Limb (tissue), 2 donors: Measurements from ENCODE around the gene DAAM1.

ENCODE experiments used
- DNase-seq, 2 donors: peaks; one replicate each; pipeline ENCODE4 v3.0.0-alpha.2; 2016; ENCODE audit errors: extremely low spot score in 2 of 2

DAAM1 gene

DNA sequence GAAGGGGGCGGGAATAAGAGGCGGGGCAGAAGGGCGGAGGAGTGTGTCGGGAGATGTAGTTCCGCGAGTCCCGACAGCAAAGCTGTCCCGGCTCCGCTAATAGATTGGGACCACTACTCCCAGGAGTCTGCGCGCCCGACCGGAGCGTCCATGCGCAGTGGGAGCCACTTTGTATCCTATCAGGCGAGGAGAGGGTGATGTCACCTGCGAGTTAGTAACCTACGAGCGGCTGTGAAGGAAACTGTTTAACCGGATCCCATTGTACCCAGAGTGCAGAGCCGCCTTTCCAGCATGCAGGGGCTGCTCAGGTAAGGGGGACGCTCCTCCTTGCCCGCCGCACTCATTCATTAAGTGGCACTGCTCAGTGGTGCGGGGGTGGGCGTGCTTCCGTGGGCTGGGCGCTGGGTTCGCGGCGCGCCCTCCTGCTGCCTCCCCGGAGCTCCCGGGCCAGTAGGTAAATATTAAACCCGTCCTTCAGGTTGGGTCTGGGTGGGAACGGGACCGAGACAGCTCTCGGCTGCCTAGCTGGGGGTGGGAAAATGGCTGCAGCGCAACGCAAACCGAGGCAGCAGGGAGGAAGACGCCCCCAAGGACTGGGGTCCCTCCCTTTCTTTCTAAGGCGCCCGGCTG, at the start of gene DAAM1:
Gene DAAM1, plus strand, starts transcription at position 207 of the 630 bp plus-strand sequence. CDS start 74,811 bp downstream, outside the sequence.
- DNase-seq = peak; percentile 98 to 99

GRCh38 chr14:59139324-59139723, 49.1 kb upstream of the DAAM1 start:
- no peak for DNase-seq

DNA sequence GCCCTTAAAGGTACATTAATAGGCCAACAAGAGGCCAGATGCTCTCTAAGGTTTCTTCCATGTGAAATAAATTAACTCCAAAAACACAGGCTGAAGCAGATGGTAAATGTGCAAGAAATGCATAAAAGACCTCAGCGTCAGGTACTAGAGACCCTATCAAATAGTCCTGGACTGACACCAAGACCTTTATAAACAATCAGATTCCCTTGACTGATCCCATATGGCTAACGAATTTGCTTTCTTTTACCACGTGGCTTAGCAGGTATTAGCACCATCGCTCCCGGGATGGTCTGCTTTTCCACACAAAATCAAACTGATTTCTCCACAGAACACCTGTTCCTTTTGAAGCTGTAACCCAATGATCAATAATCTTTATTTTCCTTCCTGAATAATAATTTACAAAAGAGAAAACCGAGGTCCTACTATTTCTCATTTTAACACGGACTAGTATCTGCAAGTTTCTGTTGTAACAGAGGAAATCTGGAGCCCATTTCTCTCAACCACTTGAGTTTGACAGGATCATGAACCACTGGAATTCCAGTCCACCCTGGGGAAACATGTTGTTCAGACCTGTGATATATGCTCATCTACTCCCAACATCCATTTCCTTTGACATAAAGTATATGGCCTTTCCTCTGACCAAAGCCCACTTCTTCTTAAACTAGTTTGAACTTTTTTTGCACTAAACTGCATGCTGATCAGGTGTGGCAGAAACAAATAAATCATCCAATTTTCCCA, 48.2 kb upstream of the DAAM1 start:
- DNase-seq = no peak

GRCh38 chr14:59146484-59146883, 42.0 kb upstream of the DAAM1 start:
- no peak for DNase-seq

DNA sequence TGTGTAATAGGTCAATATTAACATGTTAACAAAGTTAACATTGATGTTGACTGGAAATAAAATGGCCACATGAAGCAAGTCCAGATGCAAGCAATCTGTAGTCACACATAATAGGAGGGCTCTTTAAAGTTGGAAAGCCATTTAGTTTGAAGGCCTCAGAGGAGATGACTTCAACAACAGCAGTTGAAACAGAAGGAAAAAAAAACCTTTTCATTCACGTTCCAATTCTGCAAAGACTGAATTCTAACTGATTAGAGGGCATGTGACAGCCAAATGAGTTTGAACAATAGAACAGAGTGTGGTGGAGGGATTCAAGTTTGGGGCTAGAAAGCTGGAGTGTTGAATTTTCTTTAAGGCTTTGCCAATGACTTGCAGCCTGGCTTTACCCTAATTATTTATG, 41.5 kb upstream of the DAAM1 start:
- DNase-seq = no peak

- DNase-seq = no peak
Measured at GRCh38 chr14:59148334-59148900, 40.0 kb upstream of the DAAM1 start.

- DNase-seq = no peak
Measured at GRCh38 chr14:59150990-59151389, 37.5 kb upstream of the DAAM1 start.

GRCh38 chr14:59154373-59154772, 34.1 kb upstream of the DAAM1 start:
- DNase-seq = no peak

DNA sequence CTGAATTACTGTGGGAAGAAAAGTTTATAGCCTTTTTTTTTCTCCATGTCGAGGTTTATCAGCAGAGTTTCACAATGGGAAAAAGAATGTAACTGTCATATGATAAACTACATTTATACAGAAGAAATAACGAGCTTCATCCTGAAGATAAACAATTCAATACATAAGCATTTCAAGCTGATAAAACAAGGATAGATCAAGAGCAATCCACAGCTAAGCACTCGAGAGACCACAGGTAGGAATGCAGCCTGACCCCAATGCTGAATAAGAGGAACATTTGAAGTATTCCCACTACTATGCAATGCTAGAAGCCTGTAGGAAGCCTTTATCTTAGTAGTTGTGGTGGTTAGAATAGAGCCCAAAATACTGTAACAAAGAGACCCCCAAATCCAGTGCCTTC, 32.6 kb upstream of the DAAM1 start:
- DNase-seq = no peak

- DNase-seq = no peak
Measured at GRCh38 chr14:59159169-59159568, 29.3 kb upstream of the DAAM1 start.

DNA sequence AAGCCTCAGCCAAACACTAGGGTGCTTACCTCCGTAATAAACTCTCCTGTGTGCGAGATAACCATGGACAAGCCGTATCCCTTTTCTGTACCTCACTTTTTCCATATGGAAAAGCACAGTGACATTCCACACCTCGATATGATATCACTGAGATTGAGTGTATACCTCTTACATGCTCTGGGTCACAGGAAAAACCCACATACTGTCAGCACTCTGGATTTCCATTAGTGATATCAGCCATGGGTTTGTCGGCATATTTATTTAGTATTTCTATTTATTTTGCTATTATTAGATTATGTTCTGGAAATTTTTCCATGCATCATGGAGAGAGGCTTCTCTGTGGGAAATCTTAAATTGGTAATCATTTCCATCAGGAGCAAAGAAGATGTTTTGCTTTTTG, 28.0 kb upstream of the DAAM1 start:
- DNase-seq = no peak

DNA sequence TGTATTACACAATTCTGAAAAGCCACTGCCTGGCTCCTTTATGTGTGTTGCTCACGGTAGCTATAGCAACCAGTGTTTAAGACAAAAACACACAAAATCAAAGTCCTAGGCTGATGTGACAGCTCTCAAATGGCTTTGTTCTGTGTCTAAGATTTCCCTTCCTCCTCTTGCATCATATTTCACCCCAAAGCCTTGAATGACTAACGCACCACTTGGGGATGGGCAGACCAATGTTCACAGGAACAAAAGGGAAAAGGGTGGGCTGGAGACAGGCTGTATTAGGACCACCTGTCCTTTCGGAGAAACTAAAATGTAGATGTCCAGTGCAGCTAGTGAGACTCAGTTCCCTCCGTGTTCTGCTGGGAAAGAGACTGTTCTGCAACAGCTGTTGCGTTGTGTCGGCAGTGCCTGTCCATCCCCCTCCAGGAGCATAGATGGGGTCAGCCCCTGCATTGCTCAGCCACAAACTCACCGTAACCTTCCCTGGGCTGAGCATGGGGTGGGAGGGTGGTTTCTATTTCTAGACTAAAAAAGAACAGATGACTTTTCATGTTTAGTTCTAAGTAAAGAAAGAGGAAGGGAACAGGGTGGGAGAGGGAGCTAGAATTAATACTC, 26.8 kb upstream of the DAAM1 start:
- DNase-seq = peak; percentile 61 to 63

DNA sequence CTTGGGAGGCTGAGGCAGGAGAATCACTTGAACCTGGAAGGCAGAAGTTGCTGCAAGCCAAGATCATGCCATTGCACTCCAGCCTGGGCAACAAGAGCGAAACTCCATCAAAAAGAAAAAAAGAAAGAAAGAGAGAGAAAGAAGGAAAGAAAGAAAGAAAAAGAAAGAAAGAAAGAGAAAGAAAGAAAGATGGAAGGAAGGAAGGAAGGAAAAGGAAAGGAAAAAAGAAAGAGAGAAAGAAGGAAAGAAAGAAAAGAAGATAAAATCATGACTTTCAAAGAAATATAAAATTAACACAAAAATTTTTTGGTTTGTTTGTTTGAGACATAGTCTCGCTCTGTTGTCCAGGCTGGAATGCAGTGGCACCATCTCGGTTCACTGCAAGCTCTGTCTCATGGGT, 22.2 kb upstream of the DAAM1 start:
- no peak for DNase-seq

- DNase-seq = no peak
Measured at GRCh38 chr14:59175404-59175803, 13.1 kb upstream of the DAAM1 start.

DNA sequence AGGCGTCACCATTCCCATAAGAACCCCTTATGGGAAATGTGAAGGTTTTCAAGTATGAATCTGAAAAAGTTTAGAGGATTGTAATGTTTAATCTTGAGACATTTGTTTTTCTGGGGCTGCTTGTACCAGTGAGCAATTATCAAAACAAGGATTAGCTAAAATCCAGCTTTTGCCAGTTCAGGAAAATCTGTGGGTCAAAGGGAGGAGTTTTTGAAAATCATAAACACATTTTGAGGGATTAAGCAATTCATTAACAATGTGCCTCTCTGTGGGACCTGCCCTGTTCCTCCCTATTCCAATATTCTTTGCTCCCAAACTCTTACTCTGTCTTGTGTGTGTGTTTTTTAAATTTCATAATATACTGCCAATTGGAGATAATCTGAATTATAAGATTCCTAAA, 11.7 kb upstream of the DAAM1 start:
- no peak for DNase-seq

- no peak for DNase-seq
Measured at GRCh38 chr14:59177262-59177661, 11.2 kb upstream of the DAAM1 start.

- DNase-seq = no peak
Measured at GRCh38 chr14:59181791-59182190, 6.7 kb upstream of the DAAM1 start.

DNA sequence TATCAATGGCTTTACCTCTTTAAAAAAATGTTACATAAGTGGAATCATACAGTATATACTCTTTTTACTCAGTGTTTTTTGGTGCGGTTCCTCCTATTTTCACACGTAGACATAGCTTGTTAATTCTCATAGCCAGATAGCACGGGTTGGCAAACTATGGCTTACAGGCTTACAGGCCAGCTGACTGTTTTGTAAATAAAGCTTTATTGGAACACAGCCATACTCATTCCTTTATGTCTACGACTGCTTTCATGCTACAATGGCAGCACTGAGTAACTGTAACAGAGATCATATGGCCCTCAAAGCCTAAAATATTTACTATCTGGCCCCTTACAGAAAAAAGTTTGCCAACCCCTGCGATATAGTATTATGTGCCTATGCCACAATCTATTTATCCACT, 5.8 kb upstream of the DAAM1 start:
- no peak for DNase-seq

GRCh38 chr14:59183150-59183549, 5.3 kb upstream of the DAAM1 start:
- no peak for DNase-seq

GRCh38 chr14:59184396-59184795, 4.1 kb upstream of the DAAM1 start:
- DNase-seq = no peak

- no peak for DNase-seq
Measured at GRCh38 chr14:59185676-59186075, 2.8 kb upstream of the DAAM1 start.

- DNase-seq = no peak
Measured at GRCh38 chr14:59186306-59186705, 2.2 kb upstream of the DAAM1 start.

DNA sequence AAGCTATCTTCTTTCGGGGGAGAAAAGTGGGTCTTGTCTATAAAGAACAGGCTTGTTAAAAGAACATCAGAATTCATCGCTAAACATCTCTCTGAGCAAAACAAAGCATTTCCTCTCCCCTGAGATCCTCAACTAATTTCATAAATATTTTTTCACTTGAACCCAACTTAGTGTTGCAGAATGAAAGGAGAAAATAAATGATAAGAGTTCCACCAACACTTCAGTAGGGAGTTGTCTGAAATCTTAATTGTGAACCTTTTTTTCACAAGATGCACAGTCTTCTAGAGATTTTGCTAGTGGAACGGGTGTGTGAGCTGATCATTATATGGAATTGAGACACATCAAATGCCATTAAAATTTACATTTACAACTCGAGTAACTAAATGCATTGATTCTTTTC, 1.3 kb upstream of the DAAM1 start:
- DNase-seq = no peak
